Measurements from ENCODE around the gene PIGZ.
A peak's percentile ranks its signal among the peaks of the same experiment; 100 is the strongest.

Gene PIGZ

DNA sequence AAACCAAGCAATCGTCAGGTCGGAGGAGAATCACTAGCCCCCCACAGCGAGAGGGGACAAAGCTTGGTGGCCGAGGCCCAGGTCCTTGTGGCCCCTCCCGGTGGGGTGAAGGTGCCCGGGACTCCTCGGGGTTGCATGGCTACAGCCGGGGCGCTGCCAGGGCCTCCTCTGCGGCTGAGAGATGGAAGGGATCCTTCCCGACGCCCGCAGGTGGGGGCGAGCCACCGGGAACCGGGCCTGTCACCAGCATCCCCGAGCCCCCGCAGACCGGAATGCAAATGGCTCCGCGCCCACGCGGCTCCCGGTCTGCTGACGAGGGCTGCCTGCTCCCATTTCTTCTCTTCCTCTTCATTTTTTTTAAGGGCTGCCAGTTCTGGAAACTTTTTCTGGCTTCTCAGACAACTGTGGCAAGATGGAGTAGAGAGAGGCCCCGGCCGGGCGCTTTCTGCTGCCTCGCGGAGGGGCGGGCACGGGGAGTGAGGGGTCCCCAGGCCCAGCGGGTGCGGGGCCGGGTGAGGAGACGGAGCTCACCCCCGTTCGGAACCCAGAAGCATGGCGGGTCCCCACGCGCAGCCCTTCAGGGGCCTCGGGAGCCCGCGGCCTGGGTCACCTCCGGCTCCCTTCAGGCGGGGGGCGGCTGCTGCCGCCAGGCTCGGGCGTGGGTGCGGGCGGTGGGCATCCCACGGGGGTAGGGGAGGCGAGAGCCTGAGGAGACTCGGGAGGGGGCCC, 33.5 kb upstream of the PIGZ start:
- no peak for DNase-seq

DNA sequence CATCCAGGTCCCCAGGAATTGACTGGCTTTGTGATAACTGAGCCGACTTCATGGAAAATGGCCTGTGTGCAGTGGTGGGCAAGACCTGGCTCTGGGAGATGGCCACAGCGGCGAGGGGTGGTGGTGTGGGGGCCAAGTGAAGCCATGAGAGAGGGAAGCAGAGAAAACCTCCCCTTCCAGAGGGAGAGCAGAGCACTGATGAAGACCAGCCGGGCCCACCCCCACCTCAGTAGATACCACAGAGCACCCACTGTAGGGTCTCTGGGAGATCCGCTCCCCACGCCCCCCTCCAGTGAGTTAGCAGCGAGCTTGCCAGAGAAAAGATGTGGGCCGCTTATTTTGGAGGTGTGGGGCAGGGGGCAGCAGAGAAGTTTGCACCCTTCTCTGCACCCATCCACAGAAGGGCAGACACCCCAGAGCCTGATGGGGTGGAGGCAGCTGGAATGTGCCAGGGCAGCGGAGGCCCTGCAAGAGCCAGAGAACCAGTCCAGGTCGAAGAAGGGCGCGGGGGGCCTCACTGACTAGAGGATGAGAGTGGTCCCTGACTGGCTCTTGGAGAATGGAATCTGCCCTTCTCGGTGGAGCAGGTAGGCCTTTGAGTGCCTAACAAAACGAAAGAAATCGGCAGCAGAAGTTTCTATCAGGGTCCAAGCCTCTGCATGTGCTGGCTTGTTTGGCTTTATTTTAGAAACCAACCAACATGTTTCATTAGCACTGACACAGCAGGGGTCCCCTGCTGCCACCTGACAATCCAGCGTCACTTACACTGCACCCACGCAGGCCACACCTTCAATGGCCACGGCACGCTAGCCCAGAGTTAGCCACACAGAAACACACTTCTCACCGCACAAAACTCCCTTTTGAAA, 32.7 kb upstream of the PIGZ start:
- no peak for DNase-seq

DNA sequence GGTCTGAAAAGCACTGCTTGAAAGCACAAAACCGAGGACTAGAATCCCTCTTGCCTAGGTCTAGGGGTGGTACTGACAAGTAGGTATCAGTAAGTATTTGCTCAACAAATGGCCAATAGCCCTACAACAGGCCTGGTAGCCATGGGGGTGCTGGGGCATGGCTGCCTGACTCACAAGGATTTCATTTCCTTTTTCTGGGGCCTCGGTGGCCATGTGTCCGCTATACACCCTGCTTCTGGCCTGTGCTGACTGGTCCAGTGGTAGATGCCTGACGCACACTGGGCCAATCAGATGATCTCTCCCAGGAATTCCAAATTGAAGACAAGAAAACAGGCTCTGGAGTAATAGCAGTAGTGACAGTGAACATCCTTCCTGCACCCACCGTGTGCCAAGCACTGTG, 31.6 kb upstream of the PIGZ start:
- DNase-seq = no peak

DNA sequence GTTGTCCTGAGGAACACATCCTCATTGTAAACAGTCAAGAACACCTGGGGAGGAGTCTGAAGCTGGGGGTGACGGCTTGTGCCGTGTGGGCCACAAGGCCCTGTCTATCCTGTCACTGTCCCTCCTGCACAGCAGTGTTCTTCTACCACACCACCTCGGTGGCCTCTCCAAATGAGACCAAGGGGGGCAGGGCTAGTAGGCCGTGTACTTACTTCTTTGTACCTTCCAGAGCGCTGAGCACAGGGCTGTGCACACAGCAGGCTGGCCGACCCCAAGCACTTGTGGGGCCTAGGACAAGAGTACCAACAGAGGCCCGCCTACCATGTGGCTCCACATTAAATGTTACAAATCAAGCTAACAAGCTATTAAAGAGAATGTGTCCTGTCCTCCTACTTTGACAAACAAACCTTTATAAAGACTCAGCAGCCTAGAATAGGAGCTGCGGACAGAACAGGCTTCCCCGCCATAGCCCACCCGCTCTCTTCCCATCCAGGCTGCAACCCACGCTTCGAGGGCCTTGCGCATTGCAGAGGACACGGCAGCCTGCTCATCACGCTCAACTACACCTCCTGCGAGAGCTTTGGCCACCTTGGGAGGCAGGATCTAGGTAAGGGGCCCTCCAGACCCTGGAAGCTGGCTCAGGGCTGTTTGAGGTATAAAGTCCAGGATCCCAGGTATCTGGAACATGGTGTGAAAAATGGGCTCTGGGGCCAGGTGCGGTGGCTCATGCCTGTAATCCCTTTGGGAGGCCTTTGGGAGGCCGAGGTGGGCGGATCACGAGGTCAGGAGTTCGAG, 30.5 kb upstream of the PIGZ start:
- no peak for DNase-seq

DNA sequence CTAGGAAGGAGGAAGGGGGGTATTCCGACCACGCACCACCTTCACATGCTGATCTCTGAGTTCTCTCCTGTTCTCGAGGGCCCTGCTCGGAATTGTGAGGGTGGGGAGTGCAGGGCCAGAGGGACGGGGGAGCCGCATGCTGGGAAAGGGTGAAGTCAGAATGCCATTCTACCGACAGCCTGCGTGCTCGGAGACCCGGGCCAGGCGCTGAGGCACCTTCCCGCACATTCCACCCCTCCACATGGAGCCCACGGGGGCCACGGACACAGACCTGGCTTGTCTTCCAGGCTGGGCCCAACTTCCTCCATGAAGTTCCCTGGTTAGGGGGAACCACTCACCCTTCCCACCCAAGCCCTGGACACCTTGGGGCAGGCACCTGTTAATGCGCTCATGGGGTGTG, 28.7 kb upstream of the PIGZ start:
- no peak for DNase-seq

DNA sequence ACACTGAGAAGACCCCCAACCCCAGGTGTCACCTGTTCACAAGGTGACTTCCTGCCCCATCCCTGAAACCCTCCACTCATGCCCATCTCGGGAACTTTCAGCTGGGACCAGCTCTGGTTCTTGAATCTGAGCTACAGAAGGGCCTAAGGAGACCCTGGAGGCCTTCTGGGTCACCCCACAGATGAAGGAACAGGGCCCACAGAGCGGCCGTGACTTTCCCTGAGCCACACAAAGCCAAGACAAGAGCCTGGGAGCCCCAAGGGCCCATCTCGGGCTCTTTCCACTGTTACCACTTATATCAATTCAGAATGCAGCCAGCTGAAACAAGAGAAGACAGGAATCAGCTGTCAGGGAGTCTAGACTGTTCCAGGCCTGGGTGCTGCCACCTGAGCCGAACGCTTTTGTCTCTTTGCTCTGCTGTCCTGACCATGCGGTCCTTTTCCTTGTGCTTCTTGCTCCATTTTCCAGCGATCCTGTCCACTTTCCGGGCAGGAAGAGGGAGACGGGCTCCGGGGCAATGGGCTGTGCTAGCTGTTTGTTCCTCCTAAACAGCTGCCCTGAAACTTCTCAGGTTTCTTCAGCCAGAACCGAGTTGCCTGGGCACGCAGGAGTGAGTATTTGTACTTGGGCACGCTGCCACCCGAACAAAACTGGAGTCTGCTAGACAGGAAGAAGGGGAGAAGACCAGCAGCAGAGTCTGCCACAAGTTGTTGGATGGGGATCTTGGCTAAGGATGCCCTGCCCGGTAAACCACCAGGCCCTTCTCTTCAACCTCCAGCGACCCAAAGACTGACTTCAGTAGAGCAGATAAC, 28.0 kb upstream of the PIGZ start:
- DNase-seq = peak; percentile 67

DNA sequence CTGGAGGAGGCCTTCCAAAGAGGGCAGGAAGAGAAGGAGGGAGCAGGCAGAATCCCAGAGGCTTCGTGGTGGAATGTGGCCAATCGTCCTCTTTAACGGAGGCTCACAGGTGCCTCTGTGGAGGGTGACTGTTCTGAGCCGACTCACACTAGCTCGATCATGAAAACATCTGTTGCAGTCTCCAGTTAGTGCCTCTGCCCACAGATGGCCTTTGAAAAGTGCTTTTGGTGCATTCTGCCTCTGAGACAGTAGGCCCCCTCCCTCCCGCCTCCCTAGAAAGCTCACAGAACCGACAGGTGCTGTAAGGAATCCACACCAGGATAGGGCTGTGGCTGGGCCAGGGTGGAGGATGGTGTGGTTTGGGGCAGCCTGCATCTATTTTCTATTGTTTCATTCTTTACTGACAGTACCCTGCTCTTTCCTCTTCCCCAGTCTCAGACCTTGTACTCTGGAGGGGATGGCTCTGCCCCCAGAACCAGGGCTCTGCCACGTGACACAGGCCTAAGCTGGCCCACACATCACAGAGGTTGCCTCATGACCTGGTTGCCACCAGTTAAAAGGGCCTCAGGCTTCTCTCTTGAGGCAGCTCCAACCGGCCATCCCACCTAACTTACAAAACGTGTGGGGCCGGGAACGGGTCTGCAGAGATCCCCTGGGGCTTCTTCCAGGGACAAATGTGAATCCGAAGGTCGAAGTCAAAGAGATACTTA, 27.2 kb upstream of the PIGZ start:
- DNase-seq = no peak

DNA sequence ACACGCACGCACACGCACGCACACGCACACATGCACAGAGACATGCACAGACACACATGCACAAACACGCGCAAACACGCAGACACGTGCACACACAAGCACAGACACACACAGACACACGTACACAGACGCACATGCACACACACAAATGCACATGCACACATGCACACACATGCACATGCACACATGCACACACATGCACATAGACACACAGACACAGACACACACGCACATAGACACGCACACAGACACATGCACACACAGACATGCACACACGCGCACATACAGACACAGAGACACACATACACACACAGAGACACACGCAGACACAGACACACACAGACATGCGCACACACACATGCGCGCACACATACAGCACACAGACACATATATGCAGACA, 26.4 kb upstream of the PIGZ start:
- DNase-seq = no peak

DNA sequence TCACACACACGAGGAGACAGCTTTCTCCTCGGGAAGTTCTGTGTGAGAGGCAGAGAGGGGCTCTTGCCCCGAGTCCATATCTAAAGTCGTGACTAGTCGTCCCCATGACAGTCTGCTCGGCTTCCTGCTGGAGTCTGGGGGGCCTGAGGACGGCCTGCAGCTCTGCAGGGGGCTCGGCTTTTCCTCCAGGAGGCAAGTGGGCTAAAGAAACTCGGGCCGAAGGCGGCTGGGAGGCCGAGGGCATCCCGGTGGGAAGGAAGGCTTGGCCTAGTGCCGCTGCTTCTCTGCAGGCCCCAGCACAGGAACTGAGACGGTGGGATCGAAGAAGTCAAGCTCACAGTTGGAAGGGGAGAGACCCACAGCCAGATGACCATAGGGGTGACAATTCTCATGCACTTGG, 25.4 kb upstream of the PIGZ start:
- no peak for DNase-seq

DNA sequence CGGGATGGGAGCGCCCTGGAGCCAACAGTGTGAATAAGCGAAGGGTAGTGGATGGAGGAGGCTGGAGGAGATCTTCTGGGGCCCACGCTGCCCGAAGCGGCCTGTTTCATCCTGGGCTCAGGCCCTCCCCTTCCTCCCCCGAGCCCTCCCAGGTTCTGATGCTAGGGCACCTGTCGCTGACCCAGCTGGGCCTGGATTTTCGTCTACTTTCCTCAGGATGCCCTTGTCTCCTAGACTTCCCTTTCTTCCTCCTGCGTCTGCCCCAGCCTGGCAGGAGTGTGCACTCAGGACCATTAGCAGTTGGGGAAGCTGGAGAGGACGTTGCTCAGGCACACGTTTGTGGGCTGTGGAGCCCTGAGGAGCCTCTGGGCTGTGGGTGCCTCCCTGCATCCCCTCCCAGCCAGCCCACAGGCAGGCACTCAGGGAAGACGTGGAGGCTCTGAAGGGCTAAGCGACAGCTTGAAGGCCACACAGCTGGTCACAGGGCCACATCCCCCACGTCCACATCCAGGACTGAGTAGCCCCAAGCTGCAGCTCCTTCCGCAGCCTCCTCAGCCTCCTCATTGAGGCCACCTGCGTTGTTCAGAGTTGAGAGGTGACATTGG, 23.9 kb upstream of the PIGZ start:
- DNase-seq = no peak

DNA sequence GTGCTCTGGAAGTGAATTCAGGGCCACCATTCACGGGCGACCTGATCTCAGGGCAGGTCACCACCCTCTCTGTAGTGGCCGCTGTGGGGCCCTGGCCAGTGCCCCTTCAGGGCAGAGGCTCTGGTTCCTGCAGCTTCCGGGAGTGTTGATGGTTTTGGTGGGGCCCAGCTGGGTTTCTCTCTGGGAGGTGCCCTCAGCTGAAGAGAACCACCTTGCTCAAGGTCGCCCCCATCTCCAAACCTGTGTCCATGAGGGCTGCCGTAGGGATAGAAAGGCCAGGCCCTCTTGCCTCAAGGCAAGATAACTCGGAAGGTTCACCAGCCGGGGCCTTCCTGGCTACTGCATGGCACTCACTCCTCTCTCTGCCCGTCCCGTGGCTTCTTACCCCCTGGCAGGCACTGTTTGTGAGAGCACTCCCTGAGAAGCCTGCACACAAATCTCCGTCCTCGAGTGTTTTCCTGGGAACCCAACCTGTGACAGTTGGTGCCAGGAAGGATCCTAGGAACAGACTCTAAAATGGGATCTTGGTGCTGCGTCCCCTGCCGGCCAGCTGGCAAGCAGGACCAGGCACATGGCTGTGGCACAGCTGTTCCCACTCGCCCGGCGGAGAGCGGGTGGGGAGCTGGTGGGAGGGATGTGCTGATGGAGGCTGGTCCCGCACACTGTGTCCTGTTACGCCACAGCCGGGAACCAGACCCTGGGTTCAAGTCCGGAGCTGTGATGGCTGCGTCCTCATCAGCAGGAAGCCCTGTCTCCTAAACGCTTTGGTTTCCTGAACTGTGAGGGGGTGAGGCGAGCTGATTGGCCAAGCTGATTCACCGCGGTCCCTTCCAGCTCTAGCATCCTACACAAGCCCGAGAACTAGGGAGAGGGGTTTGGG, 23.2 kb upstream of the PIGZ start:
- DNase-seq = no peak

DNA sequence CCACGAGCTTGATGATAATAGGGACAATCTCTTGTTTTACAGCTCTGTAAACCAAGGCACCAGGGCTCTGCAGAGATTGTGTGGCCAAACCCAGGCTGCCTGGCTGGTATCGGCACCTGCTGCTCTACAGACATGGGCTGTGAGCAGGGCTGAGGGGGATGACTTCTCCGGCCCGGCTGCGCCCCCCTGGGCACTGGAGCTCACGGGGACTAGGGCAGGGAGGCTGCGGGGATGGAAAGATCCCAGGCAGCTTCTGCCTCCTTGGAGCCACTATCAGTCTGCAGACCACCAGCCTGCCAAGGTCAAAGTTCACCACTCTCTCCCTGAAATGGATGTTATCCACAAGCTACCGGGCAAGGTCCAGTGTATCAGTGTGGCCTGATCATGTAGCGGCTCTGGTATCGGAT, 22.0 kb upstream of the PIGZ start:
- no peak for DNase-seq

DNA sequence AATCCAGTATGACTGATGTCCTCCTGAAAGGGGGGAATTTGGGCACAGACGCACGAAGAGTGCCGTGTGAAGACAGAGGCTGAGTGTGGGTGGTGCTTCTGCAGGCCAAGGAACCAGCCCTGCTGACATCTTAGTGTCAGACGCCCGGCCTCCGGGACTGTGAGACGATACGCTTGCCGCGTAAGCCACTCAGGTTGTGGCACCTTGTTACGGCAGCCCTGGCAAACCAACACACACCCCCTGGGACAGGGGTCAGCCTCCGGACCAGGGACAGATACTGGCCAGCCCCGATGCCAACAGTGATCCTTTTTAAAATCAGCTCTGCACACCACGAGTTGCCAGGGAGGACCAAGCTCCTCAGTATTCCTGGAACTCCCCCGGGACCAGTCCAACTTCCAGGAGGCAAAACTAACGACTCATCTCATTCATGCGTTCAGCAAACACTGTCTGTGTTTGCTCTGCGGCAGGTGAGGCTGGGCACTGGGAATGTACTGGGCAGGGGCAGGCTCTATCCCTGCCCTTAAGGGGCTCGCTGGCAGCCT, 21.2 kb upstream of the PIGZ start:
- peak; percentile 26 for DNase-seq

DNA sequence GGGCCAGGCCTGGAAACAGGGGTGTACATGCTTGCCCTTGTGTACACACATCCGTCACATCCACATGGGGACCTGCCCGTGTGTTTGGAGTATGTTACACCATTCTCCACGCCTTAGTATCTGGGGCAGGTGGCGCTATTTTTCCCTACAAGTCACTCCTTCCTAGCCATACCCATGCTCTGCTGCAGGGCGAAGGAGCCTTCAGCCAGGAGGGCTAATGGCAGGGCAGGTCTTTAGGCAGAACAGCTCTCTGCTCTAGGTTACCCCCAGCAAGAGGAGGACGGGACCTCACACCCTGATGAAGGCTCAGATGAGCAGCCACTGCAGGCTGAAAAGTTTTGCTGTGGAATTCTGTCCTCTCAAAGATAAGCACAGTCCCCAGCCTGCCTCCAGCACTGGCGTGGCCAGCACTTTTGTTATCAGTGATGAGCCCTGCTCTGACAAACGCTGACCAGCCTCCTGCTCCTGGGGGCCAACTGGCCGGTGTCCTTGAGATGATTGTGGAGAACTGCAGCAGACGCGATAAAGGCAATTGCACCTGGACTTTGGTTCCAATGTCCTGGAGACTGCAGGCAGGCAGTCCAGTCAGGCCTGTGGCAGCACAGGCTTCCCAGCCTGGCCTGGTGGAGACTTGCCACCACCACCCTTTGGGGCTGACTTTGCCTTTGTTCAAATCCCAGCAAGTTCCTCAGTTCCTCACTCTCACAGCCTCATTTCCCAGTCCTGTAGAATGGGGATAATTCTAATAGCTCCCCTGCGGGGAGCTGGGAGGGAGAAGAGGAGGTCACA, 19.8 kb upstream of the PIGZ start:
- DNase-seq = no peak

DNA sequence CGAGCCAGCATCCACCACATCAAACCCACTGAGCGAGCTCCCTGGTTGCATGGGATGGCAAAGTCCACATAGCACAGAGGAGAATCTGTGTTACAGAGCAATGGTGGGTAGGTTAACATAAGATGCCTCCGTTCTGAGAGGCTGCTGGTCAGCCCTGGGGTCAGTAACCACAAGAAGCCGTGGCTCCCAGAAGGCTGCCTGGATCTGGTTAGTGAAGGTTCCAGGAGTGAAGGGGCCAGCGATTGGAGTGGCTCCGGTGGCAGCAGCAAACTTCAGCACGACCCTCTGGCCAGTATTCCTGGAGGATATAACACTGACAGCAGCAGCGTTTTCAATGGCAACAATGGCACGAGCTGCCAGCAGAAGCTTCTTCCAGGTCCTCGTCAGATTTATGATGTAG, 18.4 kb upstream of the PIGZ start:
- DNase-seq = no peak

DNA sequence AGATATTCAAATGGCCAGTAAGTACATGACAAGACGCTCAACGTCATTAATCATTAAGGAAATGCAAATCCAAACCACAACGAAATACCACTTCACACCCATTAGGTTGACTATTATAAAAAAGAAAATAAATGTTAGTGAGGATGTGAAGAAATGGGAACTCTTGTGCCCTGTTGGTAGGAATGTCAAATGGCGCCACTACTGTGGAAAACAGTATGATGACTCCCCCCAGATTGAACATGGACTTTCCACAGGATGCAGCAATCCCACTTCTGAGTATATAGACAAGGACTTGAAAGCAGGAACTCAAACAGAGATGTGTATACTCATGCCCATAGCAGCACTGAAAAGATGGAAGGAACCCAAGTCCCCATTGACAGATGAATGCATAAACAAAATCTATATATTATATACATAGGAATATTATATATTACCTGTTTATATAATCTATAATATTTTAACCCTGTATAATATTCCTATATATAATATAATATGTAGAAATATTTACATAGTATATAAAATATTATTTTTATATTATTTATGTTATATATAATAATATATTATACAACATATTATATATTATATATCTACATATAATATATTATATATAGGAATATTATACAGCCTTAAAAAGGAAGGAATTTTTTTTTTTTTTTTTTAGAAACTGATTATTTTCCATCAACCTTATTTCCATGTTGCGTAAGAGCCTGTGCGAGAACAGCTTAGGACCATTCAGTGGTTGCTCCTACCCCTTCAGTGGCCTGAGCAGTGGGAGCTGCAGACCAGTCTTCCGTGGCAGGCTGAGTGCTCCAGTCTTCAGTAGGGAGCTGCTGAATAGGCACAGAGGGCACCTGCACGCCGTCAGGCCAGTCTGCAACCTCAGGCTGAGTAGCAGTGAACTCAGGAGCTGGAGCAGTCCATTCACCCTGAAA, 17.6 kb upstream of the PIGZ start:
- DNase-seq = no peak

DNA sequence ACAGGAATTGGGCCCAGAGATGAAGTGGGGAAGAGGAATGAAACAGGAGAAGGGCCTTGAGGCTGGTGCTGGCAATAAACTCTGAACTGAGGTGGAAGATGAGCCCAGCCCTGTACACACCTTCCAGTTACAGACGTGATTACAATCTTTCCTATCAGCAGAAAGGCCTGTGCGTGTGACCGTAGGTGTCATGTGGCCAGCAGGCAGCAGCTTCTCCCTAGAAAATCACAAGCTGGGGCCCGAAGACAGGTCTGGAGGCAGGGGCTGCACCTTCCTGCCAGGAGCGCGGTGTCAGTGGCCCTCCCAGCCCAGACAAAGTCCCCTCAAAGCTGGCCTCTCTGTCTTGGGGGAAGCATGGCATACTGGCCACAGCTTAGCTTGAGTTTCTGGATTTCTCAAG, 16.7 kb upstream of the PIGZ start:
- no peak for DNase-seq

DNA sequence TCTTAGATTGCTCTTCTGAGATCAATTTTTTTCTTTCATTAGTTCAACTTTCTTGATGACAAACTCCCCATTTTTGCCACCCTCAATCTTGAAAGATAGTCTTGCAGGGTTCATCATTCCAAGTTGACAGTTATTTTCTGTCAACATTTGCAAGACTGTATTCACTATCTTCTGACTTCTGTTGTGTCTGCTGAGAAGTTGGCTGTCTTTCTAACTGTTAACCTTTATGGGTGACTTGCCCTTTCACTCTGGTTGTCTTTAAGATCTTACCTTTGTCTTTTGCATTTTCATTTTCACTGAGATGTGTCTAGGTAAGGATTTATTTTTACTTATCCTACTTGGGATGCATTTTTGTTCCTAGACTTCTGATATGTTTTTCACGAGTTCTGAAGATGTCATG, 14.6 kb upstream of the PIGZ start:
- no peak for DNase-seq
